IMR-90 (cell line): ENCODE results near the gene VASH1.

Source experiments
- MAZ ChIP-seq: IDR thresholded peaks from 2 replicates; pipeline ENCODE4 v1.6.1; 2012; ENCODE audit warnings: low read depth, mild to moderate bottlenecking, low read length, improper control_type of control experiment, moderate library complexity, borderline replicate concordance
- TF ChIP-seq, protein P1 (sequence below): conservative IDR thresholded peaks from 2 replicates; pipeline ENCODE4 v1.5.1; 2012; ENCODE audit warnings: mild to moderate bottlenecking, low read depth, low read length, improper control_type of control experiment

- TF ChIP-seq, protein P1, sequence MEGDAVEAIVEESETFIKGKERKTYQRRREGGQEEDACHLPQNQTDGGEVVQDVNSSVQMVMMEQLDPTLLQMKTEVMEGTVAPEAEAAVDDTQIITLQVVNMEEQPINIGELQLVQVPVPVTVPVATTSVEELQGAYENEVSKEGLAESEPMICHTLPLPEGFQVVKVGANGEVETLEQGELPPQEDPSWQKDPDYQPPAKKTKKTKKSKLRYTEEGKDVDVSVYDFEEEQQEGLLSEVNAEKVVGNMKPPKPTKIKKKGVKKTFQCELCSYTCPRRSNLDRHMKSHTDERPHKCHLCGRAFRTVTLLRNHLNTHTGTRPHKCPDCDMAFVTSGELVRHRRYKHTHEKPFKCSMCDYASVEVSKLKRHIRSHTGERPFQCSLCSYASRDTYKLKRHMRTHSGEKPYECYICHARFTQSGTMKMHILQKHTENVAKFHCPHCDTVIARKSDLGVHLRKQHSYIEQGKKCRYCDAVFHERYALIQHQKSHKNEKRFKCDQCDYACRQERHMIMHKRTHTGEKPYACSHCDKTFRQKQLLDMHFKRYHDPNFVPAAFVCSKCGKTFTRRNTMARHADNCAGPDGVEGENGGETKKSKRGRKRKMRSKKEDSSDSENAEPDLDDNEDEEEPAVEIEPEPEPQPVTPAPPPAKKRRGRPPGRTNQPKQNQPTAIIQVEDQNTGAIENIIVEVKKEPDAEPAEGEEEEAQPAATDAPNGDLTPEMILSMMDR = no peak
- no peak for TF ChIP-seq MAZ
Observed at GRCh38 chr14:76720382-76720813, 40.9 kb upstream of the VASH1 start.
